Endodermal cell (in vitro differentiated cells): ENCODE measurements around the gene RADX. TPM values are rescaled to one million over a fixed set of nuclear protein-coding genes. Genes with fewer than 3 reads are reported as not detected.

ENCODE experiments used
- DNase-seq: peaks from one replicate; pipeline ENCODE4 v3.0.0-alpha.2; 2017
- H3K27ac ChIP-seq: 2 replicates; pipeline ENCODE4 v1.5.1; 2013; ENCODE audit warnings: mild to moderate bottlenecking, low read depth, low read length, moderate library complexity
- H3K27me3 ChIP-seq: 2 replicates; pipeline ENCODE4 v1.6.1; 2013; ENCODE audit warnings: mild to moderate bottlenecking, low read length, moderate library complexity; ENCODE audit not compliant: insufficient read depth, control insufficient read depth, poor library complexity, severe bottlenecking
- H3K36me3 ChIP-seq: 2 replicates; pipeline ENCODE4 v1.7.0; 2013; ENCODE audit warnings: mild to moderate bottlenecking, low read length, moderate library complexity; ENCODE audit not compliant: control insufficient read depth, insufficient read depth
- H3K4me1 ChIP-seq: one replicate; pipeline ENCODE4 v1.7.0; 2013; ENCODE audit warnings: low read length; ENCODE audit not compliant: control insufficient read depth, insufficient read depth
- H3K4me3 ChIP-seq: 2 replicates; pipeline ENCODE4 v1.5.1; 2013; ENCODE audit warnings: mild to moderate bottlenecking, low read length, moderate library complexity
- H3K9ac ChIP-seq: 2 replicates; pipeline ENCODE4 v1.6.1; 2013; ENCODE audit warnings: mild to moderate bottlenecking, low read length, moderate library complexity; ENCODE audit not compliant: poor library complexity, severe bottlenecking; ENCODE audit errors: extremely low read depth
- H3K9me3 ChIP-seq: 2 replicates; pipeline ENCODE4 v1.6.1; 2013; ENCODE audit warnings: mild to moderate bottlenecking, low read length, moderate library complexity; ENCODE audit not compliant: control insufficient read depth
- H3K27ac Mint-ChIP-seq: 2 replicates; pipeline ENCODE4 v1.8.0; 2020; ENCODE audit warnings: mixed read lengths
- H3K27me3 Mint-ChIP-seq: 2 replicates; pipeline ENCODE4 v1.8.0; 2021; ENCODE audit warnings: mild to moderate bottlenecking, mixed read lengths; ENCODE audit not compliant: insufficient read depth
- H3K36me3 Mint-ChIP-seq: 2 replicates; pipeline ENCODE4 v1.8.0; 2020; ENCODE audit warnings: low read depth, mixed read lengths
- H3K4me1 Mint-ChIP-seq: 2 replicates; pipeline ENCODE4 v1.8.0; 2020; ENCODE audit warnings: mixed read lengths
- H3K4me3 Mint-ChIP-seq: 2 replicates; pipeline ENCODE4 v1.8.0; 2020; ENCODE audit warnings: mild to moderate bottlenecking, moderate library complexity, mixed read lengths
- H3K9me3 Mint-ChIP-seq: 2 replicates; pipeline ENCODE4 v1.8.0; 2020; ENCODE audit warnings: mild to moderate bottlenecking, mixed read lengths
- WGBS, 2 experiments: methylation state at CpG; one replicate each; pipeline versions ENCODE4 v1.1.5 to v1.1.7; 2013; ENCODE audit warnings: missing lambda C conversion rate in 2 of 2, mixed read lengths in 1 of 2; ENCODE audit not compliant: insufficient coverage in 1 of 2, insufficient read length in 1 of 2; 5-methylcytosine and 5-hydroxymethylcytosine counted together
- total RNA-seq, 2 donors: library from RNA; stranded (reverse); fragmentation: NEBNext Ultra II Directional in 1 of 2; extraction: Animal tissue kit (Norgen Biotek cat#: 25700) in 1 of 2; gene quantifications; 2 replicates in 1 of 2; 3 replicates in 1 of 2; pipeline ENCODE4 v1.2.1, GENCODE V29; 2021
- TF ChIP-seq, protein P1 (sequence below): fragments of 200-600 bp; sonication (generic); conservative IDR thresholded peaks from 2 replicates; pipeline ENCODE4 v1.5.0; 2021; ENCODE audit warnings: antibody characterized with exemption, mild to moderate bottlenecking

Gene RADX
- total RNA-seq, 2 donors from 2014 or later: 0.40 to 4.3 TPM

GRCh38 chrX:106672527-106672926, 60.7 kb downstream of the RADX start:
- peak overlapping the region; percentile 15 for H3K27ac Mint-ChIP-seq
- peaks cover 11% of the 10 kb centered on the region for H3K4me1 Mint-ChIP-seq
- Histone ChIP-seq H3K27ac (no peak overlapping the region), H3K36me3 (no peaks in the 10 kb centered on the region), H3K9ac (no peak overlapping the region), H3K4me1 (no peaks in the 10 kb centered on the region), H3K4me3 (no peak overlapping the region), H3K27me3 (no peaks in the 10 kb centered on the region), H3K9me3 (no peaks in the 10 kb centered on the region)
- no peaks in the 10 kb centered on the region for H3K27me3 Mint-ChIP-seq
- no peak for DNase-seq
- 74 to 100% methylated on average over 1 to 4 of the region's 4 CpGs for WGBS, 2 experiments
- H3K36me3 Mint-ChIP-seq: no peaks in the 10 kb centered on the region
- H3K4me3 Mint-ChIP-seq: no peak overlapping the region
- TF ChIP-seq, protein P1, sequence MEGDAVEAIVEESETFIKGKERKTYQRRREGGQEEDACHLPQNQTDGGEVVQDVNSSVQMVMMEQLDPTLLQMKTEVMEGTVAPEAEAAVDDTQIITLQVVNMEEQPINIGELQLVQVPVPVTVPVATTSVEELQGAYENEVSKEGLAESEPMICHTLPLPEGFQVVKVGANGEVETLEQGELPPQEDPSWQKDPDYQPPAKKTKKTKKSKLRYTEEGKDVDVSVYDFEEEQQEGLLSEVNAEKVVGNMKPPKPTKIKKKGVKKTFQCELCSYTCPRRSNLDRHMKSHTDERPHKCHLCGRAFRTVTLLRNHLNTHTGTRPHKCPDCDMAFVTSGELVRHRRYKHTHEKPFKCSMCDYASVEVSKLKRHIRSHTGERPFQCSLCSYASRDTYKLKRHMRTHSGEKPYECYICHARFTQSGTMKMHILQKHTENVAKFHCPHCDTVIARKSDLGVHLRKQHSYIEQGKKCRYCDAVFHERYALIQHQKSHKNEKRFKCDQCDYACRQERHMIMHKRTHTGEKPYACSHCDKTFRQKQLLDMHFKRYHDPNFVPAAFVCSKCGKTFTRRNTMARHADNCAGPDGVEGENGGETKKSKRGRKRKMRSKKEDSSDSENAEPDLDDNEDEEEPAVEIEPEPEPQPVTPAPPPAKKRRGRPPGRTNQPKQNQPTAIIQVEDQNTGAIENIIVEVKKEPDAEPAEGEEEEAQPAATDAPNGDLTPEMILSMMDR: no peak
- H3K9me3 Mint-ChIP-seq: peaks cover 30% of the 10 kb centered on the region

DNA sequence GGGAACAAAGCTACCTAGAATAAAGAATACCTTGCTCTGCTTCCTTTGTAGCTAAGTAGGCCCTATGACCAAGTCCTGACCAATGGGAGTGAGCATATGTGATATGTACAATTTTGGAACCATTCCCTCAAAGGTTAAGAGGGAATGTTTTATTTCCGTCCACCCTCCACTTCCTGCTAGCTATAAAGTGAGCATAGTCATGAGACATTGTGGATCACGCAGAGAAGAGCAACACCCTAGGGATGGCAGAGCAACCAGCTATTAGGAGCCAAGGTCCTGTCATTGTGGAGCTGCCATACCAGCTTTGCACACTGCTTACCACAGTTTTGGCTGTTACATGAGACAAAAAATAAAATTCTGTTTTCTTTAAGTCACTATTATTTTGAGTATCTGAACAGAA, 68.9 kb downstream of the RADX start:
- no peaks in the 10 kb centered on the region for H3K27me3 ChIP-seq
- H3K27ac ChIP-seq: no peak overlapping the region
- H3K36me3 ChIP-seq: no peaks in the 10 kb centered on the region
- no peaks in the 10 kb centered on the region for H3K36me3 Mint-ChIP-seq
- H3K4me3 ChIP-seq: no peak overlapping the region
- no peaks in the 10 kb centered on the region for H3K27me3 Mint-ChIP-seq
- no peaks in the 10 kb centered on the region for H3K9me3 ChIP-seq
- 100% methylated on average over 2 of the region's 2 CpGs; no CpG with 5 or more reads in 1 of the 2 experiments for WGBS, 2 experiments
- no peak overlapping the region for H3K27ac Mint-ChIP-seq
- H3K9me3 Mint-ChIP-seq: peaks cover 24% of the 10 kb centered on the region
- TF ChIP-seq, protein P1: no peak
- no peaks in the 10 kb centered on the region for H3K4me1 Mint-ChIP-seq
- no peak for DNase-seq
- H3K4me3 Mint-ChIP-seq: no peak overlapping the region
- no peak overlapping the region for H3K9ac ChIP-seq
- H3K4me1 ChIP-seq: no peaks in the 10 kb centered on the region

DNA sequence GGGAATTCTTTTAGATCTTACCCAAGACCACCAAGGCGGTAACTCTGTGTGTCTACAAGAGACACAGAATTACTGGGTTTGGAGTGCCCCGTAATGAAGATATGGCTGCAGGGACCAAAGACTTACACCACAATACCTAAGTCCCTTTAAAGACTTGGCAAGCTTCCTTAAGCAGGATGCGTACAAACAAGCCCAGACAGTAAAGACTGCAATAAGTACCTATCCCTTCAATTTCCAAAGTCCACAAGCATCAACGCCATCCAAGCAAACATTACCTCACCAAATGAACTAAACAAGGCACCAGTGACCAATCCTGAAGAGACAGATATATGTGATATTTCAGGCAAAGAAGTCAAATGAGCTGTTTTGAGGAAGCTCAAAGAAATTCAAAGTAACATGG, 72.4 kb downstream of the RADX start:
- Histone ChIP-seq H3K27ac (no peak overlapping the region), H3K4me1 (no peaks in the 10 kb centered on the region), H3K9me3 (no peaks in the 10 kb centered on the region), H3K36me3 (no peaks in the 10 kb centered on the region), H3K27me3 (no peaks in the 10 kb centered on the region), H3K4me3 (no peak overlapping the region), H3K9ac (no peak overlapping the region)
- Mint-ChIP-seq H3K27me3 (no peaks in the 10 kb centered on the region), H3K27ac (no peak overlapping the region), H3K4me1 (no peaks in the 10 kb centered on the region), H3K4me3 (no peak overlapping the region), H3K36me3 (no peaks in the 10 kb centered on the region), H3K9me3 (peaks cover 40% of the 10 kb centered on the region)
- 89 to 100% methylated on average over 1 to 3 of the region's 4 CpGs for WGBS, 2 experiments
- DNase-seq: no peak
- TF ChIP-seq, protein P1: no peak
